ENCODE data around the gene PITPNM1. TPM values are rescaled to one million over a fixed set of nuclear protein-coding genes. Genes with fewer than 3 reads are reported as not detected.

PITPNM1 gene
- total RNA-seq, 1 experiment from 2014 or later, result 65.0 TPM

DNA sequence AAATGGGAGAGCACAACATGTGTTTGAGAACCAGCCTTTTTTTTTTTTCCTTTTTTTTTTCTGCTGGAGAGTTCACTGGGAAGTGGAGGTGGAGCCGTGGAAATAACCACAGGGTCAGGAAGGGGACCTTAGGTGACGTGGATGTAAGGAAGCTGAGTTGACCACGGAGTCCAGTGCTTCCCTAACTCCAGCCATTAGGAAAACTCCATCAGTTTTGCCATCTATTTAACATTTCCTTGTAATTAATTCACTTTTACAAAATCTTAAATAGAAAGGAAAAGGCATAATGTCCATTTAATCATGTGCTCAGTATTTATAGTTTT, 4.8 kb upstream of the PITPNM1 start:
- Mint-ChIP-seq H3K4me1 (ENCODE audit: low read depth, unreplicated experiment) (peaks cover 59% of the 10 kb centered on the region), H3K27ac (ENCODE audit: unreplicated experiment) (peak overlapping the region; percentile 100), H3K27me3 (ENCODE audit: insufficient read depth, unreplicated experiment) (no peaks in the 10 kb centered on the region), H3K9me3 (ENCODE audit: unreplicated experiment) (no peaks in the 10 kb centered on the region), H3K36me3 (ENCODE audit: insufficient read depth, unreplicated experiment) (peaks cover 52% of the 10 kb centered on the region), H3K4me3 (ENCODE audit: unreplicated experiment) (peak overlapping the region; percentile 99)
- no peaks in the 10 kb centered on the region for H3K36me3 ChIP-seq (ENCODE audit: control insufficient read depth, insufficient read depth, low read length)
- TF ChIP-seq, protein P1, sequence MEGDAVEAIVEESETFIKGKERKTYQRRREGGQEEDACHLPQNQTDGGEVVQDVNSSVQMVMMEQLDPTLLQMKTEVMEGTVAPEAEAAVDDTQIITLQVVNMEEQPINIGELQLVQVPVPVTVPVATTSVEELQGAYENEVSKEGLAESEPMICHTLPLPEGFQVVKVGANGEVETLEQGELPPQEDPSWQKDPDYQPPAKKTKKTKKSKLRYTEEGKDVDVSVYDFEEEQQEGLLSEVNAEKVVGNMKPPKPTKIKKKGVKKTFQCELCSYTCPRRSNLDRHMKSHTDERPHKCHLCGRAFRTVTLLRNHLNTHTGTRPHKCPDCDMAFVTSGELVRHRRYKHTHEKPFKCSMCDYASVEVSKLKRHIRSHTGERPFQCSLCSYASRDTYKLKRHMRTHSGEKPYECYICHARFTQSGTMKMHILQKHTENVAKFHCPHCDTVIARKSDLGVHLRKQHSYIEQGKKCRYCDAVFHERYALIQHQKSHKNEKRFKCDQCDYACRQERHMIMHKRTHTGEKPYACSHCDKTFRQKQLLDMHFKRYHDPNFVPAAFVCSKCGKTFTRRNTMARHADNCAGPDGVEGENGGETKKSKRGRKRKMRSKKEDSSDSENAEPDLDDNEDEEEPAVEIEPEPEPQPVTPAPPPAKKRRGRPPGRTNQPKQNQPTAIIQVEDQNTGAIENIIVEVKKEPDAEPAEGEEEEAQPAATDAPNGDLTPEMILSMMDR (IDR thresholded peaks at IDR 0.05; ENCODE audit: insufficient read depth in 1 of 2, low read depth in 1 of 2, low read length in 1 of 2, severe bottlenecking in 1 of 2, unreplicated experiment in 1 of 2), result no peak
- H3K9me3 ChIP-seq, result no peaks in the 10 kb centered on the region
- no TSS peak for BruUV-seq (replicated peaks)
- intact Hi-C loops (cut with micrococcal nuclease; ENCODE audit: unreplicated experiment), result loop anchor here (1.0 kb wide), 1 partner anchor 53 kb away; no protein-coding TSS in a partner anchor
- no peak for DNase-seq
- ChIA-PET CTCF (no interaction called here), POLR2A (no interaction called here)
- no peak overlapping the region for H3K4me3 ChIP-seq (ENCODE audit: low read depth, low read length)
- H3K4me1 ChIP-seq, result peaks cover 60% of the 10 kb centered on the region
- H3K27me3 ChIP-seq (replicated peaks; ENCODE audit: control insufficient read depth, insufficient read depth, low read length), result no peaks in the 10 kb centered on the region

DNA sequence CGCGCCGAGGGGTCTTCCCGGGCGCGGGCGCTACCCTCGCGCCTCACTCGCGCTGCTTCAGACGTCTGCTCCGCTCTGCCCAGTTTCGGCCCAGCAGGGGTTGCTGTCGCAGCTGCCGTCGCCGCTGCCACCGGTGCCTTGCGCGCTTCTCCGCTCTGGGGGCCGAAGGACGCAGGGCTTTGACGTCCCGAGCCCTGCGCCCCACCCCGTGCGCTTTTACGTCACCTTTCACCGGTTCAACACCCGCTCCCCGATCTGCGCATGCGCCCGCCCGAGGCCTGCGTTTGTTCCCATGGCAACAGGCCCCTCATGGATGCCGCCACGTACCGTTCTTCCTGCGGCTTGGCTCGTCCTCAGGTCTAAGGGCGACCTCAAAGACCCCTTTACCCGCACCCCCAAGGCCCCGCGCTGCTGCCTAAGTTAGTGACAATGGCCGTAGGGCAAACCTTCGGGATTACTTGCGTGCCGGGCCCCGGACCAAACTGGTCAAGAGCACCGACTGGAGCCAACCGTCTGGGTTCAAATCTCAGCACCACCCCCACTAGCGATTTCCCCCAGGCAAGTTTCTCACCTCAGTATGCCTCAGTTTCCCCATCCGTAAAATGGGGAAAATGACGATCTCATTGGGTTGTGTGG, 3.4 kb upstream of the PITPNM1 start:
- TF ChIP-seq, protein P1 (IDR thresholded peaks at IDR 0.05; ENCODE audit: insufficient read depth in 1 of 2, low read depth in 1 of 2, low read length in 1 of 2, severe bottlenecking in 1 of 2, unreplicated experiment in 1 of 2), result no peak
- peak overlapping the region; percentile 74 for H3K4me3 ChIP-seq (ENCODE audit: low read depth, low read length)
- ChIA-PET POLR2A (no interaction called here), CTCF (no interaction called here)
- Mint-ChIP-seq H3K36me3 (ENCODE audit: insufficient read depth, unreplicated experiment) (peaks cover 58% of the 10 kb centered on the region), H3K27me3 (ENCODE audit: insufficient read depth, unreplicated experiment) (no peaks in the 10 kb centered on the region), H3K4me1 (ENCODE audit: low read depth, unreplicated experiment) (peaks cover 50% of the 10 kb centered on the region), H3K4me3 (ENCODE audit: unreplicated experiment) (peak overlapping the region; percentile 99), H3K9me3 (ENCODE audit: unreplicated experiment) (no peaks in the 10 kb centered on the region), H3K27ac (ENCODE audit: unreplicated experiment) (peak overlapping the region; percentile 100)
- DNase-seq, result peak; percentile 100
- no peaks in the 10 kb centered on the region for H3K27me3 ChIP-seq (replicated peaks; ENCODE audit: control insufficient read depth, insufficient read depth, low read length)
- no peaks in the 10 kb centered on the region for H3K36me3 ChIP-seq (ENCODE audit: control insufficient read depth, insufficient read depth, low read length)
- H3K9me3 ChIP-seq, result no peaks in the 10 kb centered on the region
- BruUV-seq (replicated peaks), result no TSS peak
- intact Hi-C loops (cut with micrococcal nuclease; ENCODE audit: unreplicated experiment), result loop anchor here (1.0 to 10.0 kb wide), 9 partner anchors 25 to 394 kb away; partner anchors contain the start of genes AIP, CORO1B, KDM2A and NDUFV1
- H3K4me1 ChIP-seq, result peaks cover 63% of the 10 kb centered on the region

DNA sequence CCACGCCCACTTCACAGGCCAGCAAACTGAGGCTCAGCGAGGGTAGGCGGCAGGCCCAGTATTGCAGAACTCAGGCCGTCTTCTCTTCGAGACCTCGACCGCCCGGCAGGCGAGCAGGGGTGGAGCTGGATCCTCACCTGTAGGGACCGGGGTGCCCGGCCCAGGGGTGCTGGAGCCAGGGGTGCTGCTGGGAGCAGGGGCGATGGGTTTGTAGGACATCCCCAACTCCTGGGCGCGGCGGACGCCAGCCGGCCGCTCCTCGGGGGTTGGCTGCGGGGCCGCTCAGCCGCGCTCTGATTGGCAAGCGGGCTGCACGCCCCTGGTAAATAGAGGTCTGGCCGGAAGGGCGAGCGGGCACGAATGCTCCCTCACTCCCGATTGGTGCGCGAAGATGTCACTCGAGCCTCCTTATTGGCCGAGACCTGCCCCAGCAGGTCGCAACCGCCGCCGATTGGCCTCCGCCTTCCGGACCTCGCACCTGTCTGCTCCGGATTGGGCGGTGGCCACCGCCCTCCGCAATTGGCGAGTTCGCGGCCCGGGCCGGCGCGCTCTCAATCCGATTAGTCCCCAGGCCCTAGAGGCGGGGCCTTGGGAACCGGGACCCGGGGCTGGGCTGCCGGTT, 2.8 kb upstream of the PITPNM1 start, which contains the start of gene CDK2AP2:
CDK2AP2 (minus strand) TSS at position 299 of the 622 bp plus-strand sequence; CDS start at position 219, 80 bp downstream.
- peaks cover 63% of the 10 kb centered on the region for H3K4me1 ChIP-seq
- CTCF ChIA-PET, result no interaction called here

More for the DNA sequence above, 2.8 kb upstream of the PITPNM1 start, which contains the start of gene CDK2AP2:
- Mint-ChIP-seq H3K36me3 (ENCODE audit: insufficient read depth, unreplicated experiment) (peaks cover 58% of the 10 kb centered on the region), H3K27ac (ENCODE audit: unreplicated experiment) (peak within 1 kb of the TSS; percentile 100), H3K4me1 (ENCODE audit: low read depth, unreplicated experiment) (peaks cover 52% of the 10 kb centered on the region), H3K4me3 (ENCODE audit: unreplicated experiment) (peak within 1 kb of the TSS; percentile 99), H3K27me3 (ENCODE audit: insufficient read depth, unreplicated experiment) (no peaks in the 10 kb centered on the region), H3K9me3 (ENCODE audit: unreplicated experiment) (no peaks in the 10 kb centered on the region)
- DNase-seq, result peak; percentile 100
- H3K4me3 ChIP-seq (ENCODE audit: low read depth, low read length), result peak within 1 kb of the TSS; percentile 74
- TF ChIP-seq, protein P1 (IDR thresholded peaks at IDR 0.05; ENCODE audit: insufficient read depth in 1 of 2, low read depth in 1 of 2, low read length in 1 of 2, severe bottlenecking in 1 of 2, unreplicated experiment in 1 of 2), result peak in 1 of 2 experiments; percentile 6
- H3K27me3 ChIP-seq (replicated peaks; ENCODE audit: control insufficient read depth, insufficient read depth, low read length), result no peaks in the 10 kb centered on the region
- no TSS peak for BruUV-seq (replicated peaks)
- H3K9me3 ChIP-seq, result no peaks in the 10 kb centered on the region
- no peaks in the 10 kb centered on the region for H3K36me3 ChIP-seq (ENCODE audit: control insufficient read depth, insufficient read depth, low read length)
- POLR2A ChIA-PET, result interaction anchor here (0.5 kb wide), 1 partner anchor 88 kb away, joined by 5 read pairs; no protein-coding TSS in a partner anchor
- intact Hi-C loops (cut with micrococcal nuclease; ENCODE audit: unreplicated experiment), result loop anchor here (1.0 to 10.0 kb wide), 9 partner anchors 25 to 393 kb away; partner anchors contain the start of genes AIP, CORO1B, KDM2A and NDUFV1
